Measurements from ENCODE around the gene NUP210.

Gene NUP210

GRCh38 chr3:13372656-13373055 is 47.5 kb downstream of the NUP210 start:
- no peak for DNase-seq

GRCh38 chr3:13372126-13372525 is 48.0 kb downstream of the NUP210 start:
- DNase-seq = no peak

GRCh38 chr3:13371100-13372075 is 48.7 kb downstream of the NUP210 start:
- DNase-seq = no peak

- DNase-seq = peak in 1 of 2 experiments; percentile 32
Observed at GRCh38 chr3:13370609-13371008, 49.5 kb downstream of the NUP210 start.

- DNase-seq = no peak
Observed at GRCh38 chr3:13370055-13370454, 50.1 kb downstream of the NUP210 start.

GRCh38 chr3:13368834-13369233 is 51.3 kb downstream of the NUP210 start:
- DNase-seq = no peak

- no peak for DNase-seq
Observed at GRCh38 chr3:13367728-13368127, 52.4 kb downstream of the NUP210 start.

GRCh38 chr3:13365390-13366379 is 54.4 kb downstream of the NUP210 start:
- no peak for DNase-seq

GRCh38 chr3:13364602-13365271 is 55.4 kb downstream of the NUP210 start:
- DNase-seq = no peak

GRCh38 chr3:13362551-13362950 is 57.6 kb downstream of the NUP210 start:
- DNase-seq = no peak

- DNase-seq = no peak
Observed at GRCh38 chr3:13359916-13360315, 60.2 kb downstream of the NUP210 start.

- no peak for DNase-seq
Observed at GRCh38 chr3:13358643-13359042, 61.5 kb downstream of the NUP210 start.

GRCh38 chr3:13358051-13358450 is 62.1 kb downstream of the NUP210 start:
- DNase-seq = no peak

GRCh38 chr3:13357074-13357473 is 63.0 kb downstream of the NUP210 start:
- no peak for DNase-seq

- DNase-seq = no peak
Observed at GRCh38 chr3:13353936-13354542, 66.1 kb downstream of the NUP210 start.

- no peak for DNase-seq
Observed at GRCh38 chr3:13353506-13353905, 66.6 kb downstream of the NUP210 start.

GRCh38 chr3:13352621-13353131 is 67.4 kb downstream of the NUP210 start:
- DNase-seq = no peak

- DNase-seq = no peak
Observed at GRCh38 chr3:13349823-13350222, 70.3 kb downstream of the NUP210 start.

- DNase-seq = no peak
Observed at GRCh38 chr3:13348661-13349396, 71.3 kb downstream of the NUP210 start.

GRCh38 chr3:13348100-13348499 is 72.0 kb downstream of the NUP210 start:
- DNase-seq = no peak

- DNase-seq = no peak
Observed at GRCh38 chr3:13347390-13347950, 72.7 kb downstream of the NUP210 start.
